SK-N-SH treated with all-trans-retinoic acid at 6 μM for 48 hours (cell line): ENCODE results near the gene JARID2.
"Not testable (repeated sequence)": the region's sequence is repeated elsewhere in the genome, so short reads cannot be mapped to it uniquely, and the experiment has no call there.

ENCODE experiments used
- ATAC-seq: fragments of 200-7000 bp; cut with Tn5 transposase; 3 replicates; pipeline ENCODE4 v1.9.1; 2020; ENCODE audit warnings: mild to moderate bottlenecking, moderate library complexity
- ARNTL ChIP-seq: fragments of 450-650 bp; formaldehyde crosslinking; IDR thresholded peaks from 2 replicates; pipeline ENCODE4 v1.5.0; 2020; ENCODE audit warnings: low read depth, mild to moderate bottlenecking, moderate library complexity, borderline replicate concordance
- BACH2 ChIP-seq: fragments of 250-450 bp; sonication (Bioruptor Pico); IDR thresholded peaks from 2 replicates; pipeline ENCODE4 v1.9.0; 2021; ENCODE audit warnings: mild to moderate bottlenecking, borderline replicate concordance
- CREB5 ChIP-seq: fragments of 250-450 bp; sonication (Bioruptor Pico); IDR thresholded peaks from 2 replicates; pipeline ENCODE4 v1.5.1; 2020; ENCODE audit warnings: low read depth, mild to moderate bottlenecking, moderate library complexity
- CSDC2 ChIP-seq: fragments of 250-450 bp; sonication (Bioruptor Pico); IDR thresholded peaks from 2 replicates; pipeline ENCODE4 v1.5.0; 2020; ENCODE audit warnings: mild to moderate bottlenecking, moderate library complexity
- ESRRG ChIP-seq: fragments of 250-450 bp; sonication (Bioruptor Pico); IDR thresholded peaks from 2 replicates; pipeline ENCODE4 v1.6.1; 2021; ENCODE audit warnings: mild to moderate bottlenecking
- GLIS3 ChIP-seq: fragments of 250-450 bp; sonication (Bioruptor Pico); IDR thresholded peaks from 2 replicates; pipeline ENCODE4 v1.5.0; 2020; ENCODE audit warnings: mild to moderate bottlenecking, moderate library complexity
- ISL1 ChIP-seq: fragments of 250-450 bp; sonication (Bioruptor Pico); IDR thresholded peaks from 2 replicates; pipeline ENCODE4 v2.1.2; 2022; ENCODE audit warnings: mild to moderate bottlenecking, moderate library complexity
- OSR1 ChIP-seq: fragments of 250-450 bp; sonication (Bioruptor Pico); IDR thresholded peaks from 2 replicates; pipeline ENCODE4 v1.8.0; 2022; ENCODE audit warnings: moderate library complexity, mild to moderate bottlenecking, inconsistent platforms
- PPARA ChIP-seq: fragments of 250-450 bp; sonication (Bioruptor Pico); IDR thresholded peaks from 2 replicates; pipeline ENCODE4 v1.5.0; 2020; ENCODE audit warnings: mild to moderate bottlenecking, borderline replicate concordance
- RARB ChIP-seq: fragments of 250-450 bp; sonication (Bioruptor Pico); IDR thresholded peaks from 2 replicates; pipeline ENCODE4 v1.8.0; 2021; ENCODE audit warnings: mild to moderate bottlenecking, moderate library complexity
- SNAI2 ChIP-seq: fragments of 250-450 bp; sonication (Bioruptor Pico); IDR thresholded peaks from 2 replicates; pipeline ENCODE4 v1.5.0; 2020; ENCODE audit warnings: mild to moderate bottlenecking, moderate library complexity
- TCF4 ChIP-seq: fragments of 250-450 bp; sonication (Bioruptor Pico); IDR thresholded peaks from 2 replicates; pipeline ENCODE4 v1.8.0; 2021; ENCODE audit warnings: mild to moderate bottlenecking, moderate library complexity, borderline replicate concordance
- TOX ChIP-seq: fragments of 250-450 bp; sonication (Bioruptor Pico); IDR thresholded peaks from 2 replicates; pipeline ENCODE4 v1.8.0; 2021; ENCODE audit warnings: mild to moderate bottlenecking, moderate library complexity, borderline replicate concordance
- TSHZ2 ChIP-seq: fragments of 250-450 bp; sonication (Bioruptor Pico); IDR thresholded peaks from 2 replicates; pipeline ENCODE4 v1.5.0; 2020; ENCODE audit warnings: mild to moderate bottlenecking, moderate library complexity
- ZC3H10 ChIP-seq: fragments of 250-450 bp; sonication (Bioruptor Pico); IDR thresholded peaks from 2 replicates; pipeline ENCODE4 v1.5.1; 2021; ENCODE audit warnings: mild to moderate bottlenecking, moderate library complexity
- ZFP3 ChIP-seq: fragments of 250-450 bp; sonication (Bioruptor Pico); IDR thresholded peaks from 2 replicates; pipeline ENCODE4 v1.5.0; 2020; ENCODE audit warnings: mild to moderate bottlenecking, moderate library complexity
- ZFP30 ChIP-seq: fragments of 450-650 bp; formaldehyde crosslinking; IDR thresholded peaks from 2 replicates; pipeline ENCODE4 v1.5.0; 2022; ENCODE audit warnings: mild to moderate bottlenecking, moderate library complexity
- ZNF565 ChIP-seq: fragments of 450-650 bp; formaldehyde crosslinking; conservative IDR thresholded peaks from 2 replicates; pipeline ENCODE4 v1.5.0; 2020; ENCODE audit warnings: low read depth, mild to moderate bottlenecking, moderate library complexity
- ZNF70 ChIP-seq: fragments of 450-650 bp; formaldehyde crosslinking; IDR thresholded peaks from 2 replicates; pipeline ENCODE4 v1.5.0; 2020; ENCODE audit warnings: mild to moderate bottlenecking, moderate library complexity
- ZNF8 ChIP-seq: fragments of 450-650 bp; formaldehyde crosslinking; IDR thresholded peaks from 2 replicates; pipeline ENCODE4 v1.5.0; 2020; ENCODE audit warnings: mild to moderate bottlenecking, moderate library complexity
- TF ChIP-seq, protein P1 (sequence below): fragments of 250-450 bp; sonication (Bioruptor Pico); IDR thresholded peaks from 2 replicates; pipeline ENCODE4 v1.8.0; 2020; ENCODE audit warnings: mild to moderate bottlenecking, moderate library complexity, borderline replicate concordance

Gene JARID2

GRCh38 chr6:15296735-15297134, 50.9 kb downstream of the JARID2 start:
- no peak for ATAC-seq

GRCh38 chr6:15297167-15297566, 51.3 kb downstream of the JARID2 start:
- ATAC-seq, result not testable (repeated sequence)

More at GRCh38 chr6:15296735-15297134, 50.9 kb downstream of the JARID2 start:
- TF ChIP-seq ZC3H10 (no peak), OSR1 (CRISPR knock-in tag) (no peak)

DNA sequence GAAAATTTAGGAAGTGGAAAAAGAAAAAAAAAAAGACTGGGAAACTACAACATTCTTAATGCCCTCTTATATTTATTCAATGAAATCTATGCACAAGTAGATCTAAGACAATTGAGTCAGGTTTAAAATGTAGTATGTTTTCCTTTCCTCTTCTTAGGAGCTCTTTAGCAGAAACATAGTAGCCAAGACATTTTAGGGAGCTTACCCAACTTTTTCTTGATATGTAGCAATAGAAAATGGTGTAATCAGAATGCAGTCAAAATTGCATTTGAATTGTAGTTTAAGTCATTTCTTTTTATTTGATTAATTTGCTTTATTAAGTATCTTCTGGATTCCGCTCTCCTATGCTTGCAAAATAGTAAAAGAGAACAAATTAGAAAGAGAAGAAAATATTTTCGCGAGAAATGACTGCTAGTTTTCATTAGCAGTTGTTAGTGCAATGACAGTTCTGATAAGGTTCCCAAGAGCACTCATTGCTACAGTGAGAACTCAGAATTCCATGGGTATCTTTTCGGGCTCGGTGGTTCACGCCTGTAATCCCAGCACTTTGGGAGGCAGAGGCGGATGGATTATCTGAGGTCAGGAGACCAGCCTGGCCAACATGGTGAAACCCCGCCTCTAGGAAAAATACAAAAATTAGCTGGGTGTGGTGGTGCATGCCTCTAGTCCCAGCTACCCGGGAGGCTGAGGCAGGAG, 52.2 kb downstream of the JARID2 start:
- ATAC-seq, result no peak
- TF ChIP-seq ZNF8 (CRISPR knock-in tag) (no peak), ARNTL (CRISPR knock-in tag) (no peak), CREB5 (CRISPR knock-in tag) (no peak), ZFP30 (no peak)

DNA sequence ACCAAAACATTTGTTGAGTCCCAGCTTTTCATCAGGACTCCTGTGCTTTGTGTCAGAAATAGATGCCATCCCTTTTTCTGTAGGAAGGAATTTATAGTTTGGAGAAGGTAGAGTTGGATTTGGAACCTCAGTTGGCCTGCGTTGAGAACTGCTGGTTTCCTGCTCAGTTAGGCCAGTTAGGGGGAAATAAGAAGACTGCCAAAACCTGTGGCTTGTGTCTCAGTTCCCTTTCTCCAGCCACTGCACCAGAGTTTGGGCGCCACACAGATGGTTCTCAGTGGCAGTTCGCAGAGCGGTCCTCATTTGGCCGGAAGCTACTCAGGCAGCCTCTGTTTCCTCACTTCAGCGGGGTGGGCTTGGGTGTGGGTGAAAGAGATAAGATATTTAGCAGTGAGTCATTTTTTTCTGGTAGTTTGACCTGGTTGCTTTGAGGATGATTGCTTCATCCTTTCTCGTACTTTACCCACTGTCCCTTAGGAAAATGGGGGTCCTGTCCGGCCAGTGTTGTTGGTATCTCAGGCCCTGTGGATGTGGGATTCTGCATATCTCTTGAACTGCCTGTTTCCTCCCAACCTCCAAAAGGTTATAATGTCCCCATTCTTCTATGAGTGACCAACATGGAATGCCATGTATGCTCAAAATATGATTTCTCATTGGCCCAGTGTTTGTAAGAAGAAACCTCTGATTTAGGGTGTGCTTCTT, 53.7 kb downstream of the JARID2 start:
- no peak for TF ChIP-seq PPARA (CRISPR knock-in tag)
- no peak for TF ChIP-seq ZNF565 (CRISPR knock-in tag)
- TF ChIP-seq TOX (CRISPR knock-in tag), result no peak
- no peak for TF ChIP-seq GLIS3
- TF ChIP-seq CSDC2 (CRISPR knock-in tag), result no peak
- TF ChIP-seq SNAI2 (CRISPR knock-in tag), result no peak
- TF ChIP-seq ZFP30, result no peak
- no peak for TF ChIP-seq ESRRG
- no peak for TF ChIP-seq TCF4 (CRISPR knock-in tag)
- TF ChIP-seq ZNF70 (CRISPR knock-in tag), result no peak
- no peak for TF ChIP-seq ZNF8 (CRISPR knock-in tag)
- TF ChIP-seq, all 23 proteins: peak for 0
- peak; percentile 49 for ATAC-seq

GRCh38 chr6:15301179-15302006, 55.5 kb downstream of the JARID2 start:
- no peak for ATAC-seq

DNA sequence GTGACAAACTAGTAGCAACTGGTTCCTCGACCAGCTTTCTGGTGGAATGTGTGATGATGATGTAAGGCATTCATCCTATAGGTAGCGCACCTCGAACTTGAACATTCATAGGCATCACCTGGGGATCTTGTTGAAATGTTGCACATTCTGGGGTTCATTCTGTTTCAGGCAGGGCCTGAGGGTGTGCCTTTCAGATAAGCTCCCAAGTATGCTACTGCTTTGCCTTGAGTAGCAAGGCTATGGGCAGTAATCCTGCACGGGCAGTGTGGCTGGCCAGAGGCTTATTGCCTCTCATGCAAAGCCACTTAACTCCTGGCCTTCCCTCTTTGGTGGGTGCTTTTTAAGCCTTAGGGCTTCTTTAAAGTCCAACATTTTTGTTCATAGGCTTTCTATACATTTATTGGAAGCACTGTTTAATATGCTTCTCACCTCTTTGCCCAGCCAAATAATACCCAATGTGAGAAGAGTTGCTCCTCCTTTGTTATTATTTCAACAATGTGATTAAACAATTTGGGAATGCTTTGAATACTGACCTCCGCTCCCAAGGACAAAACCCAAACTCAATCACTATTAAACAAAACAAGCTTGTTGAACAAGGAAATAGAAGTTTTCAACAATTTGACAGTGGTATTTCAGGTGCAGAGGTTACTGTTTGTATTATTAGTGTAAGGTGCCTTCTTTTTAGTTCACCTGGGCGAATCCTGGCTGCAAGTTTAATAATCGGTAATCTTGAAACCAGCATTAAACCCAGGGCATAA, 57.5 kb downstream of the JARID2 start:
- no peak for ATAC-seq
- TF ChIP-seq TSHZ2, result no peak
- TF ChIP-seq RARB (CRISPR knock-in tag), result no peak
- TF ChIP-seq CSDC2 (CRISPR knock-in tag), result no peak
- TF ChIP-seq PPARA (CRISPR knock-in tag), result no peak
- no peak for TF ChIP-seq SNAI2 (CRISPR knock-in tag)
- no peak for TF ChIP-seq ISL1 (CRISPR knock-in tag)
- TF ChIP-seq ZNF70 (CRISPR knock-in tag), result no peak
- TF ChIP-seq ZFP3 (CRISPR knock-in tag), result no peak
- TF ChIP-seq BACH2, result no peak
- no peak for TF ChIP-seq GLIS3
- TF ChIP-seq OSR1 (CRISPR knock-in tag), result no peak
- no peak for TF ChIP-seq ARNTL (CRISPR knock-in tag)
- no peak for TF ChIP-seq TOX (CRISPR knock-in tag)
- no peak for TF ChIP-seq ZFP30
- no peak for TF ChIP-seq TCF4 (CRISPR knock-in tag)

More at GRCh38 chr6:15301179-15302006, 55.5 kb downstream of the JARID2 start:
- TF ChIP-seq ESRRG, result no peak
- no peak for TF ChIP-seq ZFP30
- TF ChIP-seq GLIS3, result no peak
- TF ChIP-seq, protein P1, sequence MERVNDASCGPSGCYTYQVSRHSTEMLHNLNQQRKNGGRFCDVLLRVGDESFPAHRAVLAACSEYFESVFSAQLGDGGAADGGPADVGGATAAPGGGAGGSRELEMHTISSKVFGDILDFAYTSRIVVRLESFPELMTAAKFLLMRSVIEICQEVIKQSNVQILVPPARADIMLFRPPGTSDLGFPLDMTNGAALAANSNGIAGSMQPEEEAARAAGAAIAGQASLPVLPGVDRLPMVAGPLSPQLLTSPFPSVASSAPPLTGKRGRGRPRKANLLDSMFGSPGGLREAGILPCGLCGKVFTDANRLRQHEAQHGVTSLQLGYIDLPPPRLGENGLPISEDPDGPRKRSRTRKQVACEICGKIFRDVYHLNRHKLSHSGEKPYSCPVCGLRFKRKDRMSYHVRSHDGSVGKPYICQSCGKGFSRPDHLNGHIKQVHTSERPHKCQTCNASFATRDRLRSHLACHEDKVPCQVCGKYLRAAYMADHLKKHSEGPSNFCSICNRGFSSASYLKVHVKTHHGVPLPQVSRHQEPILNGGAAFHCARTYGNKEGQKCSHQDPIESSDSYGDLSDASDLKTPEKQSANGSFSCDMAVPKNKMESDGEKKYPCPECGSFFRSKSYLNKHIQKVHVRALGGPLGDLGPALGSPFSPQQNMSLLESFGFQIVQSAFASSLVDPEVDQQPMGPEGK, result no peak
- no peak for TF ChIP-seq ZNF565 (CRISPR knock-in tag)
- no peak for TF ChIP-seq SNAI2 (CRISPR knock-in tag)
- no peak for TF ChIP-seq OSR1 (CRISPR knock-in tag)
- TF ChIP-seq PPARA (CRISPR knock-in tag), result no peak
- TF ChIP-seq ZFP3 (CRISPR knock-in tag), result no peak
- TF ChIP-seq TCF4 (CRISPR knock-in tag), result no peak
- no peak for TF ChIP-seq CSDC2 (CRISPR knock-in tag)
- TF ChIP-seq, all 23 proteins: peak for 0
